GM18508 (cell line): ENCODE results near the gene ARID4A.
"Not testable (repeated sequence)": the region's sequence is repeated elsewhere in the genome, so short reads cannot be mapped to it uniquely, and the experiment has no call there.

ENCODE experiments used
- ATAC-seq: cut with Tn5 transposase; IDR thresholded peaks from one replicate; pipeline ENCODE4 v1.9.1; 2021; ENCODE audit warnings: moderate number of reproducible peaks; ENCODE audit not compliant: insufficient read depth, unreplicated experiment

The ARID4A gene

GRCh38 chr14:58298477-58299400 lies at the start of gene ARID4A:
Gene ARID4A, plus strand, starts transcription at chr14:58298555. Its CDS starts 1,300 bp downstream, at chr14:58299855.
- no peak for ATAC-seq

GRCh38 chr14:58249611-58250010 lies 48.7 kb upstream of the ARID4A start:
- no peak for ATAC-seq

DNA sequence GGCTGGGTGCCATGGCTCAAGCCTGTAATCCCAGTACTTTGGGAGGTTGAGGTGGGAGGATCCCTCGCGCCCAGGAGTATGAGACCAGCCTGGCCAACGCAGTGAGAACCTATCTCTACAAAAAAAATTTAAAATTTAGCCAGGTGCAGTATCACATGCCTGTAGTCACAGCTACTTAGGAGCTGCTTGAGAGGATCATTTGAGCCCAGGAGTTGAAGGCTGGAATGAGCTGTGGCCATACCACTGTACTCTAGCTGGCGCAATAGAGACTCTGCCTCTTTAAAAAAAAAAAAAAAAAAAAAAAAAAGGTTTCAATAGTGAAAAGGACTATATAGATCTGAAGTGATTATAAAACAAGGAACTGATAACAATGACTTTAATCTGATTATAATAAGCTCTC lies 40.2 kb upstream of the ARID4A start:
- no peak for ATAC-seq

GRCh38 chr14:58262005-58262404 lies 36.4 kb upstream of the ARID4A start:
- ATAC-seq = not testable (repeated sequence)

- ATAC-seq = no peak
Measured at GRCh38 chr14:58265401-58265800, 33.0 kb upstream of the ARID4A start.

- ATAC-seq = no peak
Measured at GRCh38 chr14:58270628-58271027, 27.7 kb upstream of the ARID4A start.

GRCh38 chr14:58272588-58273372 lies 25.6 kb upstream of the ARID4A start:
- no peak for ATAC-seq

DNA sequence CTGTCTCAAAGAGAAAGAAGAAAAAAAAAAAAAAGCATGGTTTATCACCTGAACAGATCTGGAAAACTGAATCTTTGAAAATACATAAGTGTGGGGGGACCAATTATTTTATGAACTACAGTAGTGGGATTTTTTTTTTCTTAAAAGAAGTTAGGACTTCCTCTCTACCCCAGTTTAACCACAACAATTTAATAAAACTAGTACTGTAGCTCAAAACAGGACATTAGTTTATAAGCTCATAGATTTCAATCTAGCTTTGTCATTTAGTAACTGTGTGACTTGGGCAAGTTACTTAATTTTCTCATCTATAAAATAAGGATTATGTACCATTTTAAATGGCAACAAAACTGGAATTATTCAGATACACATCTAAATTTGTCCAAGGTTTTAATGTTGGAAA lies 23.5 kb upstream of the ARID4A start:
- ATAC-seq = no peak

GRCh38 chr14:58275527-58276190 lies 22.7 kb upstream of the ARID4A start:
- ATAC-seq = no peak

DNA sequence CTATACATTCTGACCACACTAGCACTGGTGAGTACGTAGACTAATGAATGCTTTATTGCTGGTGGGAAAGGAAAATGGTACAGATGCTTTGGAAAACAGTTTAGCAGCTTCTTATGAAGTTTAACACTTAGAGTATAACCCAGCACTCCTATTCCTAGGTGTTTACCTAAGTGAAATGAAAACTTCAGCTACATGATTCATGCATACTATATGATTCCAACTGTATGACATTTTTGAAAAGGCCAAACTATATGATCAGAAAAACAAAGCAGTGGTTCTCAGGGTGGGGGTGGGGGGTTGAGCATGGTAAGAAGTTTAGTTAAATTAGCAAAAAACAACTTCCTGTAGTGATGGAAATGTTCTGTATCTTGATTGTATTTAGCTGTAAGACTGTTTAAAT lies 22.1 kb upstream of the ARID4A start:
- ATAC-seq = no peak

- ATAC-seq = no peak
Measured at GRCh38 chr14:58278177-58278576, 20.2 kb upstream of the ARID4A start.

GRCh38 chr14:58280954-58281787 lies 17.2 kb upstream of the ARID4A start:
- no peak for ATAC-seq

- no peak for ATAC-seq
Measured at GRCh38 chr14:58281969-58282368, 16.4 kb upstream of the ARID4A start.

DNA sequence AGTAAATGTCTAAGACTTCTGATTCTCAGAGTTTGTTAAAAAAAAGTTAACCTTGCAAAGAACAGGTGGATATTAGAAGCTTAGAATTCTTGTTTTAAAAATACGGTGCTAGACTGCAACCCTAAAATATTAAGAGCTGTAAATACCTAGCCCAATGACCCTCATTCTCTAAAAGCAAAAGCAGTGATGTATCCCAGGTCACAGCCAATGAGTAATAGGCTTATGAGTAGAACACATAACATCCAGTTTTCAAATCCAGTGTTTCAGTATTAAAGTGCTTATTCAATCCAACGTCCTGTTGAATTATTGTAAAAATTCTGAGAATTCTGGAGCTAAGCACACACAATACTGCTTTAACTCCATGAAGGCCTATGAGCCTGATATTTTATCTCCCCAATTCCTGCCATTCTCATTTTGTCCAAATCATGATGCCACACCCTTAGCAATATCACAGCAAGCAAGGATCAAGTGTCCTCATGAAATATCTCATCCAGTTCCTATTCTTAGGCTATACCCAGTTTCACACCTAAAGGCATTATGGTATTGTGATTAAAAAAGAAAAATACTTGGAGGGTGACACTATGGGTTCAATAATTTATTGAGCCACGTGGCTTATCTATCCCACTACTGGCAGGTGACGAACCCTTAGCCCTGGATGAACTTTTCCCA lies 15.3 kb upstream of the ARID4A start:
- no peak for ATAC-seq

GRCh38 chr14:58283730-58284129 lies 14.6 kb upstream of the ARID4A start:
- ATAC-seq = no peak

GRCh38 chr14:58285132-58285531 lies 13.2 kb upstream of the ARID4A start:
- no peak for ATAC-seq

DNA sequence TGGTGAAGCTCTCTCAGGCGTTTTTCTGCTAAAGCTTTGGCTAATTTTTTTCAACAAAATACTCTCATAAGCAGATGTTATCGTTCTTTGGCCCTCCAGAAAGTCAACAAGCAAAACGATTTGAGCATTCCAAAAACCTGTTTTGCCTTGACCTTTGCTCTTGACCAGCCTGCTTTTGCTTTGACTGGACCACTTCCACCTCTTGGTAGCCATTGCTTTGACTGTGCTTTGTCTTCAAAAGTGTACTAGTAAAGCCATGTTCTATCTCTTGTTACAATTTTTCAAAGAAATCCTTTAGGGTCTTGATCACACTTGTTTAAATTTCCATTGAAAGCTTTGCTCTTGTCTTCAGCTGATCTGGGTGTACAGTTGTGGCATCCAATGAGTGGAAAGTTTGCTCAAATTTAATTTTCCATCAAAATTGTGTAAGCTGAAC lies 10.7 kb upstream of the ARID4A start:
- no peak for ATAC-seq

GRCh38 chr14:58288106-58288792 lies 10.1 kb upstream of the ARID4A start:
- ATAC-seq = no peak

- ATAC-seq = no peak
Measured at GRCh38 chr14:58291646-58292045, 6.7 kb upstream of the ARID4A start.
